OCI-LY1 (cell line): ENCODE data around the gene AHDC1.

Experiments
- H2AFZ ChIP-seq: fragments of 200-600 bp; sonication (generic), shearing (Covaris generic); 2 replicates; pipeline ENCODE4 v1.6.0; 2014; ENCODE audit warnings: antibody characterized with exemption, mild to moderate bottlenecking, low read length
- H3F3A ChIP-seq: fragments of 200-600 bp; sonication (generic), shearing (Covaris generic); 2 replicates; pipeline ENCODE4 v1.6.0; 2014; ENCODE audit warnings: mild to moderate bottlenecking, antibody characterized with exemption, low read length, moderate library complexity; ENCODE audit not compliant: insufficient read depth
- H3K27ac ChIP-seq: fragments of 200-600 bp; sonication (generic); 2 replicates; pipeline ENCODE4 v1.5.1; 2014; ENCODE audit warnings: low read length, mixed run types, mild to moderate bottlenecking, low read depth; ENCODE audit not compliant: poor library complexity, severe bottlenecking
- H3K27me3 ChIP-seq: fragments of 200-600 bp; sonication (generic); 2 replicates; pipeline ENCODE4 v1.6.0; 2014; ENCODE audit warnings: antibody characterized with exemption, mild to moderate bottlenecking, low read length, moderate library complexity; ENCODE audit not compliant: insufficient read depth
- H3K36me3 ChIP-seq: fragments of 200-600 bp; sonication (generic); 2 replicates; pipeline ENCODE4 v1.6.1; 2014; ENCODE audit warnings: mild to moderate bottlenecking, antibody characterized with exemption, low read length, moderate library complexity, mixed read lengths; ENCODE audit not compliant: insufficient read depth
- H3K4me1 ChIP-seq: fragments of 200-600 bp; sonication (generic); 2 replicates; pipeline ENCODE4 v1.5.1; 2014; ENCODE audit warnings: mild to moderate bottlenecking, low read length, moderate library complexity; ENCODE audit not compliant: insufficient read depth, severe bottlenecking
- H3K4me2 ChIP-seq: fragments of 200-600 bp; sonication (generic), shearing (Covaris generic); 2 replicates; pipeline ENCODE4 v1.6.1; 2014; ENCODE audit warnings: low read length
- H3K4me3 ChIP-seq: fragments of 200-600 bp; sonication (generic); 2 replicates; pipeline ENCODE4 v1.5.1; 2014; ENCODE audit warnings: low read length, low read depth, mild to moderate bottlenecking, mixed read lengths; ENCODE audit not compliant: poor library complexity, severe bottlenecking
- H3K79me2 ChIP-seq: fragments of 200-600 bp; shearing (Covaris generic); 2 replicates; pipeline ENCODE4 v1.6.1; 2016; ENCODE audit warnings: mixed run types, low read length, mixed read lengths; ENCODE audit not compliant: insufficient read depth
- H3K9ac ChIP-seq: fragments of 200-600 bp; sonication (generic), shearing (Covaris generic); 2 replicates; pipeline ENCODE4 v1.6.1; 2014; ENCODE audit warnings: mild to moderate bottlenecking, low read length, mixed read lengths
- H3K9me2 ChIP-seq: fragments of 200-600 bp; sonication (generic), shearing (Covaris generic); 2 replicates; pipeline ENCODE4 v1.6.1; 2014; ENCODE audit warnings: low read depth, mild to moderate bottlenecking, low read length, mixed read lengths
- H3K9me3 ChIP-seq: fragments of 200-600 bp; shearing (Covaris generic); 2 replicates; pipeline ENCODE4 v1.6.1; 2014; ENCODE audit warnings: low read length, mixed read lengths
- H4K20me1 ChIP-seq: fragments of 200-600 bp; sonication (generic), shearing (Covaris generic); 2 replicates; pipeline ENCODE4 v1.6.0; 2016; ENCODE audit warnings: mild to moderate bottlenecking, low read length; ENCODE audit not compliant: insufficient read depth
- CTCF ChIP-seq: fragments of 200-600 bp; sonication (generic), shearing (Covaris generic); IDR thresholded peaks from 2 replicates; pipeline ENCODE4 v1.5.1; 2017; ENCODE audit warnings: mild to moderate bottlenecking, antibody characterized with exemption, low read length, moderate library complexity, mixed read lengths
- EZH2 ChIP-seq: fragments of 200-600 bp; sonication (generic), shearing (Covaris generic); IDR thresholded peaks from 2 replicates; pipeline ENCODE4 v1.8.0; 2017; ENCODE audit warnings: borderline replicate concordance, mixed run types, mild to moderate bottlenecking, antibody characterized with exemption, low read length, moderate library complexity, mixed read lengths

AHDC1 gene

GRCh38 chr1:27638805-27639204 lies 34.9 kb upstream of the AHDC1 start:
- TF ChIP-seq CTCF (no peak), EZH2 (no peak)
- Histone ChIP-seq H3K9me3 (no peaks in the 10 kb centered on the region), H3K4me2 (no peak overlapping the region), H4K20me1 (no peaks in the 10 kb centered on the region), H3K27ac (no peak overlapping the region), H2AFZ (no peak overlapping the region), H3K4me1 (peaks cover 8% of the 10 kb centered on the region), H3F3A (no peaks in the 10 kb centered on the region), H3K36me3 (no peaks in the 10 kb centered on the region; the same call in 1 of the 2 replicates), H3K4me3 (no peak overlapping the region), H3K79me2 (no peaks in the 10 kb centered on the region), H3K9ac (no peak overlapping the region), H3K27me3 (peaks cover 12% of the 10 kb centered on the region; the same call in 1 of the 2 replicates), H3K9me2 (no peaks in the 10 kb centered on the region)

DNA sequence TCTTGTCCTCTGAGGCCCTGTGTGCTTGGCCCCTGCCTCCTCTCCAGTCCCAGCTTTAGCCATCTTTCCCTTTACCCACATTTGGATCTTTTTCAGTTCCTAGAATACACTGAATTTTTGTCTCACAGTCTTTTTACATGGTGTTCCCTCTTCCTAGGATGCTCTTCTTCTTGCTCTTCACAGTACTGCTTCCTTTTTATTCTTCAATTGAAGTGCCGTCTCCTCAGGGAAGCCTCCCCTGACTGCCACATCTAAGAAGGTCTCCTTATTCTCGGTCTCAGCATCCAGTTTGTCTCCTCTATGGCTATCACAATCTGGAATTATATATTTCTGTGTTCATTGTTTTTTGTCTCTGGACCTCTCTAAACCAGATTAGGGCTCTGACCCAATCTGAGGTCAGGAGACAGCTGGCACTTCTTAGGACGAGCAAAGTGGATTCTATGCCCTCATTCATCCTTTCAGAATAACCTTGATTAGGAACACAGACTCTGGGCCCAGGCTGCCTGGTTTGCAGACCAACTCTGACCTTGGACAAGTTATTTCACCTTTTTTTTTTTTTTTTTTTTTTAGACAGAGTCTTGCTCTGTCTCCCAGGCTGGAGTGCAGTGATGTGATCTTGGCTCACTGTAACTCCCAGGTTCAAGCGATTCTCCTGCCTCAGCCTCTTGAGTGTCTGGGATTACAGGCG lies 34.2 kb upstream of the AHDC1 start:
- no peak overlapping the region for H3K27ac ChIP-seq
- no peaks in the 10 kb centered on the region for H3F3A ChIP-seq
- H3K9ac ChIP-seq: no peak overlapping the region
- no peak overlapping the region for H3K4me3 ChIP-seq
- H3K27me3 ChIP-seq: peaks cover 14% of the 10 kb centered on the region; the same call in 1 of the 2 replicates
- TF ChIP-seq EZH2 (no peak), CTCF (no peak)
- no peaks in the 10 kb centered on the region for H3K9me3 ChIP-seq
- H4K20me1 ChIP-seq: no peaks in the 10 kb centered on the region
- no peaks in the 10 kb centered on the region for H3K79me2 ChIP-seq
- no peak overlapping the region for H3K4me2 ChIP-seq
- H3K9me2 ChIP-seq: no peaks in the 10 kb centered on the region
- H2AFZ ChIP-seq: no peak overlapping the region
- H3K4me1 ChIP-seq: peaks cover 13% of the 10 kb centered on the region
- H3K36me3 ChIP-seq: no peaks in the 10 kb centered on the region; the same call in 1 of the 2 replicates

GRCh38 chr1:27635396-27636142 lies 31.6 kb upstream of the AHDC1 start:
- peaks cover 15% of the 10 kb centered on the region; the same call in 1 of the 2 replicates for H3K27me3 ChIP-seq

More at GRCh38 chr1:27635396-27636142, 31.6 kb upstream of the AHDC1 start:
- no peaks in the 10 kb centered on the region for H3K79me2 ChIP-seq
- no peaks in the 10 kb centered on the region; the same call in 1 of the 2 replicates for H3K36me3 ChIP-seq
- no peak overlapping the region for H2AFZ ChIP-seq
- H3K27ac ChIP-seq: no peak overlapping the region
- no peak overlapping the region for H3K4me2 ChIP-seq
- no peaks in the 10 kb centered on the region for H4K20me1 ChIP-seq
- H3K4me1 ChIP-seq: peaks cover 39% of the 10 kb centered on the region
- H3K9me2 ChIP-seq: no peaks in the 10 kb centered on the region
- no peak overlapping the region for H3K9ac ChIP-seq
- TF ChIP-seq EZH2: no peak
- TF ChIP-seq CTCF: no peak
- no peak overlapping the region for H3K4me3 ChIP-seq
- H3F3A ChIP-seq: no peaks in the 10 kb centered on the region
- no peaks in the 10 kb centered on the region for H3K9me3 ChIP-seq
